Endothelial cell of umbilical vein (primary cell): ENCODE data around the gene TMEM19. TPM values are rescaled to one million over a fixed set of nuclear protein-coding genes. Genes with fewer than 3 reads are reported as not detected.

Experiments used
- BruUV-seq: library from RNA; stranded (reverse); fragments of 400-500 nt; replicated peaks from 2 replicates; lab custom pipeline; 2021; lab: Mats Ljungman, UMichigan
- CTCF ChIA-PET: fragments of 300-600, 350-600 bp; sonication (Branson Sonifier 250); formaldehyde crosslinking; loops from one replicate; lab custom pipeline; 2021; ENCODE audit warnings: antibody characterized with exemption, inconsistent platforms; lab: Charles Lee
- POLR2A ChIA-PET: fragments of 300-600, 350-600 bp; sonication (Branson Sonifier 250); formaldehyde crosslinking; loops from one replicate; lab custom pipeline; 2021; ENCODE audit warnings: antibody characterized with exemption, inconsistent platforms; lab: Charles Lee
- DNase-seq: peaks from one replicate; pipeline ENCODE4 v3.0.0-alpha.2; 2011; ENCODE audit warnings: low read depth, low spot score
- FAIRE-seq: peaks from 2 replicates; lab custom pipeline; 2011; peaks lifted over from hg19 to GRCh38; lab: Jason Lieb, UNC
- H2AFZ ChIP-seq: 2 replicates; pipeline ENCODE4 v1.6.0; 2012; ENCODE audit warnings: low read depth, low read length, control low read depth, inconsistent platforms
- H3K27ac ChIP-seq: 2 replicates; pipeline ENCODE4 v1.5.1; 2011; ENCODE audit warnings: low read depth, mild to moderate bottlenecking, control low read depth, low read length, moderate library complexity; ENCODE audit not compliant: insufficient read depth
- H3K27me3 ChIP-seq, 2 experiments: 2 replicates each; pipeline versions ENCODE4 v1.6.0 to v1.6.1; 2011; ENCODE audit warnings: low read length in 2 of 2, mixed read lengths in 1 of 2; ENCODE audit not compliant: control insufficient read depth in 2 of 2, insufficient read depth in 2 of 2
- H3K36me3 ChIP-seq, 2 experiments: 2 replicates in 1 of 2; 3 replicates in 1 of 2; pipeline ENCODE4 v1.5.1; 2011; ENCODE audit warnings: low read length in 2 of 2, mild to moderate bottlenecking in 1 of 2, moderate library complexity in 1 of 2; ENCODE audit not compliant: control insufficient read depth in 2 of 2, insufficient read depth in 2 of 2; ENCODE audit errors: extremely low read depth in 1 of 2
- H3K4me1 ChIP-seq: 3 replicates; pipeline ENCODE4 v1.5.1; 2011; ENCODE audit warnings: mild to moderate bottlenecking, low read length; ENCODE audit not compliant: control insufficient read depth, insufficient read depth; ENCODE audit errors: extremely low read depth
- H3K4me2 ChIP-seq: 2 replicates; pipeline ENCODE4 v1.6.1; 2011; ENCODE audit warnings: low read length, control low read depth, mixed read lengths; ENCODE audit not compliant: insufficient read depth
- H3K4me3 ChIP-seq, 3 experiments: fragments of 200-600 bp in 1 of 3; sonication (generic), shearing (Covaris generic) in 1 of 3; replicated peaks in 1 of 3; 2 replicates each; pipeline ENCODE4 v1.5.1; 2011 to 2016; ENCODE audit warnings: control low read depth in 3 of 3, low read length in 3 of 3, mild to moderate bottlenecking in 2 of 3, inconsistent platforms in 1 of 3, low read depth in 1 of 3, moderate library complexity in 1 of 3; ENCODE audit not compliant: insufficient read depth in 1 of 3
- H3K79me2 ChIP-seq: 2 replicates; pipeline ENCODE4 v1.6.0; 2012; ENCODE audit warnings: low read length, inconsistent platforms; ENCODE audit not compliant: control insufficient read depth, insufficient read depth
- H3K9ac ChIP-seq: replicated peaks from 2 replicates; pipeline ENCODE3; 2011; ENCODE audit warnings: low read length, control low read depth; ENCODE audit not compliant: insufficient read depth; ENCODE audit errors: extremely low read depth
- H3K9me1 ChIP-seq: replicated peaks from 3 replicates; pipeline ENCODE4 v1.6.0; 2011; ENCODE audit warnings: mild to moderate bottlenecking, low read length; ENCODE audit not compliant: control insufficient read depth, insufficient read depth; ENCODE audit errors: extremely low read depth
- H3K9me3 ChIP-seq: replicated peaks from 2 replicates; pipeline ENCODE4 v1.5.1; 2012; ENCODE audit warnings: low read length, inconsistent platforms; ENCODE audit not compliant: control insufficient read depth, insufficient read depth
- H4K20me1 ChIP-seq: replicated peaks from 2 replicates; pipeline ENCODE3; 2011; ENCODE audit warnings: mild to moderate bottlenecking, low read length; ENCODE audit not compliant: control insufficient read depth, insufficient read depth; ENCODE audit errors: extremely low read depth
- EZH2 ChIP-seq: IDR thresholded peaks from 2 replicates; pipeline ENCODE4 v1.6.1; 2012; ENCODE audit warnings: borderline replicate concordance, low read depth, mild to moderate bottlenecking, moderate library complexity, low read length, inconsistent platforms; ENCODE audit not compliant: severe bottlenecking
- FOS ChIP-seq: IDR thresholded peaks from 2 replicates; pipeline ENCODE4 v1.6.1; 2011; ENCODE audit warnings: mild to moderate bottlenecking, low read length, moderate library complexity, borderline replicate concordance; ENCODE audit not compliant: insufficient read depth
- GATA2 ChIP-seq: IDR thresholded peaks from 2 replicates; pipeline ENCODE4 v1.7.0; 2011; ENCODE audit warnings: low read depth, mild to moderate bottlenecking, moderate library complexity, mixed read lengths, low read length; ENCODE audit not compliant: insufficient read length, insufficient read depth
- JUN ChIP-seq: IDR thresholded peaks from 2 replicates; pipeline ENCODE4 v1.6.1; 2011; ENCODE audit warnings: borderline replicate concordance, low read depth; ENCODE audit not compliant: insufficient read length, insufficient read depth
- MYC ChIP-seq: IDR thresholded peaks from one replicate; pipeline ENCODE4 v1.6.1; 2011; ENCODE audit warnings: mild to moderate bottlenecking, low read depth, low read length
- POLR2A ChIP-seq: IDR thresholded peaks from 2 replicates; pipeline ENCODE4 v1.6.1; 2012; ENCODE audit warnings: low read depth, mild to moderate bottlenecking, control low read depth, low read length
- POLR2AphosphoS5 ChIP-seq: IDR thresholded peaks from 2 replicates; pipeline ENCODE4 v1.6.1; 2012; ENCODE audit warnings: low read depth, mild to moderate bottlenecking, control low read depth, low read length, moderate library complexity; ENCODE audit not compliant: insufficient read depth
- dilution Hi-C: fragments of 300-500 bp; cut with MboI; formaldehyde crosslinking; loops from one replicate; pipeline ENCODE4 v1.15.0; 2019; ENCODE audit warnings: low sequenced_read_pairs; ENCODE audit not compliant: extremely low pct_ligation_motif_present
- intact Hi-C: fragments of 100-400 bp; cut with micrococcal nuclease; formaldehyde crosslinking; loops from one replicate; pipeline ENCODE4 v1.10.0; 2022
- polyA plus RNA-seq, 4 experiments: library from polyadenylated mRNA; depleted of rRNA in 3 of 4; stranded (reverse) in 3 of 4; unstranded in 1 of 4; fragments of >200 nt; gene quantifications; 2 replicates each; pipeline versions ENCODE4 v1.2.1 to v1.2.3, GENCODE V29; 2011 to 2012; ENCODE audit warnings: missing spikeins in 1 of 4
- total RNA-seq: library from RNA; stranded (reverse); gene quantifications from 2 replicates; pipeline ENCODE4 v1.2.3, GENCODE V29; 2021
- TF ChIP-seq, protein P1 (sequence below), 2 donors: IDR thresholded peaks; 1 replicate in 1 of 2; 2 replicates in 1 of 2; pipeline ENCODE4 v1.5.1; 2011; ENCODE audit warnings: low read length in 2 of 2, mild to moderate bottlenecking in 2 of 2, moderate library complexity in 2 of 2, control low read depth in 1 of 2, inconsistent platforms in 1 of 2, low read depth in 1 of 2; ENCODE audit not compliant: insufficient read depth in 1 of 2; ENCODE audit errors: extremely low read depth in 1 of 2
- TF ChIP-seq, protein P2 (sequence below): IDR thresholded peaks from 2 replicates; pipeline ENCODE4 v1.6.1; 2011; ENCODE audit not compliant: insufficient read depth, insufficient read length

The TMEM19 gene
- total and polyA plus RNA-seq, 2 donors (not counting 3 experiments of a cell fraction or from before 2014, with no cell fraction given), result 20.4 to 23.8 TPM

DNA sequence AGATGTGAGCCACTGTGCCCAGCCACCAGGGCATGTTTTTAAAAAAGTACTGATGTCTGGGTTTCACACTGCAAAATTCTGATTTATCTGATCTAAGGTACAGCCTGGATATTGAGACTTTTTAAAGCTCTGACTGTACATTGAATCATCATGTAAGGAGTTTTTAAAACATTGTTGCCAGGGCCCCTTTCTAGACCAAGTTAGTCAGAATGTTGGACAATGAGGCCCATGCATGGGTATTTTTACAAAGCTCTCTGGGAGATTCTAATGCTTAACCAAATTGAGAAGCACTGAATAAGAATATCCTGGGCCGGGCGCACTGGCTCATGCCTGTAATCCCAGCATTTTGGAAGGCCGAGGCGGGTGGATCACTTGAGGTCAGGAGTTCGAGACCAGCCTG, 16.7 kb downstream of the TMEM19 start:
- H3K27ac ChIP-seq, result no peak overlapping the region
- H3K4me2 ChIP-seq, result no peak overlapping the region
- peak; percentile 15 for FAIRE-seq
- ChIA-PET POLR2A (no interaction called here), CTCF (interaction anchor here (1.6 kb wide), 1 partner anchor 44 kb away, joined by 6 read pairs; no protein-coding TSS in a partner anchor)
- dilution Hi-C loops, result no loop called here
- H3K9ac ChIP-seq, result no peak overlapping the region
- H4K20me1 ChIP-seq, result no peaks in the 10 kb centered on the region
- TF ChIP-seq MYC (no peak), GATA2 (no peak), EZH2 (no peak), POLR2A (no peak), FOS (no peak), POLR2AphosphoS5 (no peak), JUN (no peak)
- TF ChIP-seq, protein P1, sequence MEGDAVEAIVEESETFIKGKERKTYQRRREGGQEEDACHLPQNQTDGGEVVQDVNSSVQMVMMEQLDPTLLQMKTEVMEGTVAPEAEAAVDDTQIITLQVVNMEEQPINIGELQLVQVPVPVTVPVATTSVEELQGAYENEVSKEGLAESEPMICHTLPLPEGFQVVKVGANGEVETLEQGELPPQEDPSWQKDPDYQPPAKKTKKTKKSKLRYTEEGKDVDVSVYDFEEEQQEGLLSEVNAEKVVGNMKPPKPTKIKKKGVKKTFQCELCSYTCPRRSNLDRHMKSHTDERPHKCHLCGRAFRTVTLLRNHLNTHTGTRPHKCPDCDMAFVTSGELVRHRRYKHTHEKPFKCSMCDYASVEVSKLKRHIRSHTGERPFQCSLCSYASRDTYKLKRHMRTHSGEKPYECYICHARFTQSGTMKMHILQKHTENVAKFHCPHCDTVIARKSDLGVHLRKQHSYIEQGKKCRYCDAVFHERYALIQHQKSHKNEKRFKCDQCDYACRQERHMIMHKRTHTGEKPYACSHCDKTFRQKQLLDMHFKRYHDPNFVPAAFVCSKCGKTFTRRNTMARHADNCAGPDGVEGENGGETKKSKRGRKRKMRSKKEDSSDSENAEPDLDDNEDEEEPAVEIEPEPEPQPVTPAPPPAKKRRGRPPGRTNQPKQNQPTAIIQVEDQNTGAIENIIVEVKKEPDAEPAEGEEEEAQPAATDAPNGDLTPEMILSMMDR (IDR thresholded peaks at IDR 0.05; ENCODE audit: extremely low read depth in 1 of 2, insufficient read depth in 1 of 2, low read depth in 1 of 2, low read length in 2 of 2), result no peak
- TF ChIP-seq, protein P2, sequence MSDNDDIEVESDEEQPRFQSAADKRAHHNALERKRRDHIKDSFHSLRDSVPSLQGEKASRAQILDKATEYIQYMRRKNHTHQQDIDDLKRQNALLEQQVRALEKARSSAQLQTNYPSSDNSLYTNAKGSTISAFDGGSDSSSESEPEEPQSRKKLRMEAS, result no peak
- no peak for DNase-seq
- peaks cover 0 to 2% of the 10 kb centered on the region in 2 experiments for H3K36me3 ChIP-seq
- H3K9me1 ChIP-seq, result no peaks in the 10 kb centered on the region
- BruUV-seq, result no TSS peak
- H3K79me2 ChIP-seq, result no peaks in the 10 kb centered on the region
- no peaks in the 10 kb centered on the region for H3K27me3 ChIP-seq
- H3K4me3 ChIP-seq, result no peak overlapping the region
- intact Hi-C loops, result no loop called here
- no peaks in the 10 kb centered on the region for H3K9me3 ChIP-seq
- H2AFZ ChIP-seq, result no peak overlapping the region
- no peaks in the 10 kb centered on the region for H3K4me1 ChIP-seq
